HepG2 (cell line): Measurements from ENCODE around the gene TFF1. TPM values are rescaled to one million over a fixed set of nuclear protein-coding genes. Genes with fewer than 3 reads are reported as not detected.

Source experiments
- ATAC-seq: fragments of 200-7000 bp; cut with Tn5 transposase; 3 replicates; pipeline ENCODE4 v1.9.1; 2020; ENCODE audit warnings: mild to moderate bottlenecking, moderate library complexity
- BruUV-seq: library from RNA; stranded (reverse); fragments of 400-500 nt; replicated peaks from 2 replicates; lab custom pipeline; 2021; lab: Mats Ljungman, UMichigan
- CTCF ChIA-PET: fragments of 300-600 bp; formaldehyde crosslinking; extraction: SDS; loops from one replicate; lab custom pipeline; 2021; ENCODE audit warnings: low total read pairs, inconsistent platforms, low intra/inter-chr PET ratio; lab: Yijun Ruan, JAX
- POLR2A ChIA-PET: fragments of 350-600 bp; sonication (Branson Sonifier 250); formaldehyde crosslinking; loops from one replicate; lab custom pipeline; 2020; ENCODE audit warnings: antibody characterized with exemption, inconsistent platforms; lab: Yijun Ruan, JAX
- DNase-seq: peaks from one replicate; pipeline ENCODE4 v3.0.0-alpha.2; 2015; ENCODE audit warnings: low spot score
- FAIRE-seq: peaks from 3 replicates; lab custom pipeline; 2011; peaks lifted over from hg19 to GRCh38; lab: Jason Lieb, UNC
- H2AFZ ChIP-seq: one replicate; pipeline ENCODE4 v1.6.1; 2011; ENCODE audit warnings: low read length, inconsistent platforms
- H3K27ac ChIP-seq: fragments of 300-600 bp; 3 replicates; pipeline ENCODE4 v1.8.0; 2011; ENCODE audit warnings: mixed run types, mild to moderate bottlenecking, mixed read lengths, low read length, inconsistent platforms; ENCODE audit not compliant: insufficient read depth; ENCODE audit errors: extremely low read length
- H3K27me3 ChIP-seq, 2 experiments: fragments of 200-600 bp in 1 of 2; 2 replicates in 1 of 2; 3 replicates in 1 of 2; pipeline versions ENCODE4 v1.6.0 to v1.8.0; 2011; ENCODE audit warnings: low read length in 2 of 2, mild to moderate bottlenecking in 2 of 2, moderate library complexity in 2 of 2, inconsistent platforms in 1 of 2; ENCODE audit not compliant: insufficient read depth in 2 of 2, control insufficient read depth in 1 of 2
- H3K36me3 ChIP-seq, 2 experiments: fragments of 200-600 bp in 1 of 2; replicated peaks in 1 of 2; 2 replicates in 1 of 2; 3 replicates in 1 of 2; pipeline versions ENCODE4 v1.5.1 to v1.8.0; 2011; ENCODE audit warnings: low read length in 2 of 2, inconsistent platforms in 1 of 2; ENCODE audit not compliant: insufficient read depth in 2 of 2, control insufficient read depth in 1 of 2
- H3K4me1 ChIP-seq: 2 replicates; pipeline ENCODE4 v1.5.1; 2012; ENCODE audit warnings: low read length, inconsistent platforms; ENCODE audit not compliant: insufficient read depth
- H3K4me2 ChIP-seq: 2 replicates; pipeline ENCODE4 v1.6.0; 2011; ENCODE audit warnings: low read depth, low read length, inconsistent platforms
- H3K4me3 ChIP-seq, 3 experiments: fragments of 200-600 bp in 1 of 3; sonication (generic), shearing (Covaris generic) in 1 of 3; replicated peaks in 1 of 3; 2 replicates each; pipeline ENCODE4 v1.5.1; 2011 to 2016; ENCODE audit warnings: low read length in 3 of 3, inconsistent platforms in 2 of 3, low read depth in 2 of 3, mild to moderate bottlenecking in 2 of 3, control low read depth in 1 of 3, mixed read lengths in 1 of 3; ENCODE audit not compliant: insufficient read depth in 1 of 3
- H3K79me2 ChIP-seq: one replicate; pipeline ENCODE4 v1.6.1; 2011; ENCODE audit warnings: low read length, inconsistent platforms; ENCODE audit not compliant: insufficient read depth
- H3K9ac ChIP-seq: 2 replicates; pipeline ENCODE4 v1.6.0; 2011; ENCODE audit warnings: mild to moderate bottlenecking, low read depth, low read length, inconsistent platforms; ENCODE audit not compliant: insufficient read depth
- H3K9me3 ChIP-seq: 2 replicates; pipeline ENCODE4 v1.5.1; 2012; ENCODE audit warnings: mild to moderate bottlenecking, low read length
- H4K20me1 ChIP-seq: 2 replicates; pipeline ENCODE4 v1.6.0; 2011; ENCODE audit warnings: inconsistent platforms, mild to moderate bottlenecking, low read length, moderate library complexity; ENCODE audit not compliant: insufficient read depth
- ARID5B ChIP-seq: IDR thresholded peaks from 2 replicates; pipeline ENCODE4 v1.4.0; 2020; ENCODE audit warnings: mild to moderate bottlenecking, missing genetic modification reagents
- BCL6 ChIP-seq: IDR thresholded peaks from 2 replicates; pipeline ENCODE4 v1.6.1; 2016; ENCODE audit warnings: missing genetic modification reagents, missing compliant biosample characterization
- CENPBD1 ChIP-seq: sonication (generic); formaldehyde crosslinking; IDR thresholded peaks from 2 replicates; pipeline ENCODE4 v1.8.0; 2022; ENCODE audit warnings: missing genetic modification reagents, low read depth, mild to moderate bottlenecking, borderline replicate concordance
- EP300 ChIP-seq, 3 experiments: sonication (generic) in 1 of 3; formaldehyde crosslinking in 1 of 3; IDR thresholded peaks; 2 replicates each; pipeline versions ENCODE4 v1.5.1 to v1.6.1; 2011 to 2020; ENCODE audit warnings: low read depth in 2 of 3, low read length in 2 of 3, borderline replicate concordance in 1 of 3, improper control_type of control experiment in 1 of 3, mild to moderate bottlenecking in 1 of 3, missing genetic modification reagents in 1 of 3, moderate library complexity in 1 of 3
- ETV5 ChIP-seq: IDR thresholded peaks from 2 replicates; pipeline ENCODE4 v1.6.1; 2018; ENCODE audit warnings: missing biosample characterization, missing genetic modification reagents, inconsistent platforms, borderline replicate concordance
- FOXA1 ChIP-seq, 2 experiments: fragments of 450-650 bp in 1 of 2; sonication (generic) in 1 of 2; formaldehyde crosslinking in 1 of 2; IDR thresholded peaks; 2 replicates each; pipeline versions ENCODE4 v1.4.0 to v1.6.1; 2016 to 2020; ENCODE audit warnings: missing genetic modification reagents in 1 of 2
- FOXP1 ChIP-seq, 2 experiments: fragments of 450-650 bp in 1 of 2; IDR thresholded peaks; 2 replicates each; pipeline ENCODE4 v1.6.1; 2017 to 2018; ENCODE audit warnings: antibody characterized with exemption in 1 of 2
- GATAD2A ChIP-seq: IDR thresholded peaks from 2 replicates; pipeline ENCODE4 v1.6.1; 2016
- HMG20A ChIP-seq: IDR thresholded peaks from 2 replicates; pipeline ENCODE4 v1.6.1; 2016; ENCODE audit warnings: borderline replicate concordance
- JDP2 ChIP-seq: sonication (generic); formaldehyde crosslinking; IDR thresholded peaks from 2 replicates; pipeline ENCODE4 v1.8.1; 2022; ENCODE audit warnings: missing genetic modification reagents, borderline replicate concordance
- MIXL1 ChIP-seq: IDR thresholded peaks from 2 replicates; pipeline ENCODE4 v1.6.1; 2016
- RXRB ChIP-seq: IDR thresholded peaks from 2 replicates; pipeline ENCODE4 v1.6.1; 2016; ENCODE audit warnings: borderline replicate concordance, missing genetic modification reagents, missing compliant biosample characterization
- SAP130 ChIP-seq: IDR thresholded peaks from 2 replicates; pipeline ENCODE4 v1.6.1; 2016; ENCODE audit warnings: low read depth
- SOX5 ChIP-seq: IDR thresholded peaks from 2 replicates; pipeline ENCODE4 v1.6.1; 2016; ENCODE audit warnings: borderline replicate concordance
- TBX2 ChIP-seq: sonication (generic); formaldehyde crosslinking; IDR thresholded peaks from 2 replicates; pipeline ENCODE4 v1.5.0; 2020; ENCODE audit warnings: missing genetic modification reagents, mild to moderate bottlenecking, borderline replicate concordance
- TCF7 ChIP-seq: sonication (generic); IDR thresholded peaks from 2 replicates; pipeline ENCODE4 v1.6.1; 2016; ENCODE audit warnings: antibody characterized with exemption, low read depth
- ZBTB25 ChIP-seq: IDR thresholded peaks from 2 replicates; pipeline ENCODE4 v1.6.1; 2018; ENCODE audit warnings: missing genetic modification reagents
- ZC3H4 ChIP-seq: sonication (generic); formaldehyde crosslinking; IDR thresholded peaks from 2 replicates; pipeline ENCODE4 v1.4.0; 2020; ENCODE audit warnings: missing genetic modification reagents, borderline replicate concordance
- ZNF772 ChIP-seq: sonication (generic); formaldehyde crosslinking; IDR thresholded peaks from 2 replicates; pipeline ENCODE4 v1.5.0; 2020; ENCODE audit warnings: mild to moderate bottlenecking, missing genetic modification reagents
- WGBS: methylation state at CpG from one replicate; pipeline ENCODE4 v1.1.6; 2017; ENCODE audit warnings: low lambda C conversion rate; 5-methylcytosine and 5-hydroxymethylcytosine counted together
- in situ Hi-C: cut with HindIII; loops from 2 replicates; pipeline ENCODE4 v1.10.0; 2017; ENCODE audit warnings: low pct_unique_long_range_greater_than_20kb; ENCODE audit not compliant: extremely low pct_ligation_motif_present
- intact Hi-C: fragments of 100-400 bp; cut with micrococcal nuclease; formaldehyde crosslinking; loops from one replicate; pipeline ENCODE4 v1.10.0; 2022; ENCODE audit not compliant: unreplicated experiment
- polyA plus RNA-seq, 8 experiments: library from polyadenylated mRNA; depleted of rRNA in 3 of 8; stranded (reverse) in 7 of 8; unstranded in 1 of 8; fragments of >200 nt; fragmentation: Illumina TruSeq in 4 of 8; extraction: Trizol in 4 of 8; gene quantifications; 2 replicates each; pipeline versions ENCODE4 v1.2.1 to v1.2.3, GENCODE V29; 2011 to 2016; ENCODE audit warnings: low read depth in 4 of 8, missing spikeins in 1 of 8, mixed read lengths in 1 of 8; ENCODE audit not compliant: insufficient read depth in 1 of 8
- total RNA-seq, 5 experiments: library from RNA; depleted of rRNA; stranded (reverse); fragments of >200 nt; fragmentation: Illumina TruSeq; extraction: Trizol; gene quantifications; 2 replicates each; pipeline ENCODE4 v1.2.3, GENCODE V29; 2016; ENCODE audit warnings: low read depth in 1 of 5

Gene TFF1
- total and polyA plus RNA-seq, 2 of the 13 experiments (the other 11 are each of a cell fraction or from before 2014, with no cell fraction given), result 0.24 to 19.4 TPM

- Histone ChIP-seq H3K36me3 (no peaks in the 10 kb centered on the region), H3K4me3 (no peak overlapping the region), H3K4me2 (no peak overlapping the region; the same call in 1 of the 2 replicates), H3K79me2 (no peaks in the 10 kb centered on the region), H4K20me1 (no peaks in the 10 kb centered on the region), H3K27me3 (no peaks in the 10 kb centered on the region; a peak in 1 of 5 replicates), H3K9me3 (no peaks in the 10 kb centered on the region), H3K27ac (no peak overlapping the region), H2AFZ (no peak overlapping the region), H3K4me1 (peaks cover 59% of the 10 kb centered on the region), H3K9ac (no peak overlapping the region)
- in situ Hi-C loops, result no loop called here
- 85% methylated on average over 17 of the region's 17 CpGs for WGBS
- intact Hi-C loops, result no loop called here
- FAIRE-seq (no peak), DNase-seq (peak; percentile 23), ATAC-seq (no peak)
- BruUV-seq, result no TSS peak
- POLR2A ChIA-PET, result no interaction called here
- CTCF ChIA-PET, result no interaction called here
- TF ChIP-seq TBX2, result 0 out of 2 replicates have a peak, but pooled peaks have one; percentile 21
- TF ChIP-seq EP300 (IDR thresholded peaks at IDR 0.05; ENCODE audit: low read depth in 2 of 2, low read length in 2 of 2), result peak in 1 of 2 experiments; percentile 41; a peak in 1 of 4 replicates
- TF ChIP-seq EP300 (CRISPR knock-in tag; IDR thresholded peaks at IDR 0.05; ENCODE audit: borderline replicate concordance), result no peak
- TF ChIP-seq GATAD2A (CRISPR knock-in tag), result peak; percentile 55; the same call in 1 of the 2 replicates
- TF ChIP-seq BCL6 (CRISPR knock-in tag), result peak; percentile 98
- peak; percentile 74; the same call in 1 of the 2 replicates for TF ChIP-seq SOX5 (CRISPR knock-in tag)
- no peak for TF ChIP-seq MIXL1 (CRISPR knock-in tag)
- TF ChIP-seq JDP2 (CRISPR knock-in tag), result no peak
- TF ChIP-seq HMG20A (CRISPR knock-in tag), result peak; percentile 32; the same call in 1 of the 2 replicates
- no peak for TF ChIP-seq ZC3H4 (CRISPR knock-in tag)
- no peak for TF ChIP-seq CENPBD1
- peak; percentile 48; the same call in 1 of the 2 replicates for TF ChIP-seq SAP130
- TF ChIP-seq ARID5B (CRISPR knock-in tag), result peak; percentile 71
- peak; percentile 30; the same call in 1 of the 2 replicates for TF ChIP-seq ZBTB25 (CRISPR knock-in tag)
- TF ChIP-seq ZNF772, result no peak
- peak; percentile 22; the same call in 1 of the 2 replicates for TF ChIP-seq TCF7
- TF ChIP-seq FOXP1 (IDR thresholded peaks at IDR 0.05), result no peak
- TF ChIP-seq FOXP1 (CRISPR knock-in tag; IDR thresholded peaks at IDR 0.05), result 0 out of 2 replicates have a peak, but pooled peaks have one; percentile 12
- peak; percentile 59; the same call in 1 of the 2 replicates for TF ChIP-seq RXRB (CRISPR knock-in tag)
- no peak for TF ChIP-seq FOXA1 (IDR thresholded peaks at IDR 0.05)
- peak; percentile 65 for TF ChIP-seq FOXA1 (CRISPR knock-in tag; IDR thresholded peaks at IDR 0.05)
- TF ChIP-seq ETV5, result peak; percentile 70; the same call in 1 of the 2 replicates
These were observed 26.6 kb upstream of the TFF1 start for GRCh38 chr21:42392731-42393442.
